ENCODE measurements around the gene PPM1B. TPM values are rescaled to one million over a fixed set of nuclear protein-coding genes. Genes with fewer than 3 reads are reported as not detected.

The PPM1B gene
- total RNA-seq, 1 donor from 2014 or later: 56.2 TPM

DNA sequence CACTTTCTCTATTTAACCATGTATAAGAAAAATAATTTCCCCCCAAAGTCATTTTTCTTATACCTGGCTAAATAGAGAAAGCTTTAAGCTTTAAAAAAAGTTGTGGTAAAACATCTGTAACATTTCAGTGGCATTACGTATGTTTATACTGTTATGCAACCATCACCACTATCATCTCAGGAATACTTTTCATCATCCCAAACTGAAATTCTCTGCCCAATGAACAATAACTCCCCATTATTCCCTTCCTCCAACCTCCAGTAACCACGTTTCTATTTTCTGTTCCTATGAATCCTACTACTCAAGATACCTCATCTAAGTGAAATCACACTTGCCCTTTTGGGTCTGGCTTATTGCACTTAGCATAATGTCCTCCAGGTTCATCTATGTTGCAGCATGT lies 104.9 kb downstream of the PPM1B start:
- Histone ChIP-seq H3K4me3 (no peak overlapping the region), H3K4me1 (no peaks in the 10 kb centered on the region), H3K27me3 (ENCODE audit: low read depth) (no peaks in the 10 kb centered on the region), H3K36me3 (no peaks in the 10 kb centered on the region), H3K9me3 (replicated peaks) (no peaks in the 10 kb centered on the region), H3K27ac (replicated peaks) (no peak overlapping the region)
- DNase-seq: no peak
- intact Hi-C loops (cut with micrococcal nuclease): no loop called here
- TF ChIP-seq, protein P1, sequence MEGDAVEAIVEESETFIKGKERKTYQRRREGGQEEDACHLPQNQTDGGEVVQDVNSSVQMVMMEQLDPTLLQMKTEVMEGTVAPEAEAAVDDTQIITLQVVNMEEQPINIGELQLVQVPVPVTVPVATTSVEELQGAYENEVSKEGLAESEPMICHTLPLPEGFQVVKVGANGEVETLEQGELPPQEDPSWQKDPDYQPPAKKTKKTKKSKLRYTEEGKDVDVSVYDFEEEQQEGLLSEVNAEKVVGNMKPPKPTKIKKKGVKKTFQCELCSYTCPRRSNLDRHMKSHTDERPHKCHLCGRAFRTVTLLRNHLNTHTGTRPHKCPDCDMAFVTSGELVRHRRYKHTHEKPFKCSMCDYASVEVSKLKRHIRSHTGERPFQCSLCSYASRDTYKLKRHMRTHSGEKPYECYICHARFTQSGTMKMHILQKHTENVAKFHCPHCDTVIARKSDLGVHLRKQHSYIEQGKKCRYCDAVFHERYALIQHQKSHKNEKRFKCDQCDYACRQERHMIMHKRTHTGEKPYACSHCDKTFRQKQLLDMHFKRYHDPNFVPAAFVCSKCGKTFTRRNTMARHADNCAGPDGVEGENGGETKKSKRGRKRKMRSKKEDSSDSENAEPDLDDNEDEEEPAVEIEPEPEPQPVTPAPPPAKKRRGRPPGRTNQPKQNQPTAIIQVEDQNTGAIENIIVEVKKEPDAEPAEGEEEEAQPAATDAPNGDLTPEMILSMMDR (IDR thresholded peaks at IDR 0.05; ENCODE audit: borderline replicate concordance): no peak

DNA sequence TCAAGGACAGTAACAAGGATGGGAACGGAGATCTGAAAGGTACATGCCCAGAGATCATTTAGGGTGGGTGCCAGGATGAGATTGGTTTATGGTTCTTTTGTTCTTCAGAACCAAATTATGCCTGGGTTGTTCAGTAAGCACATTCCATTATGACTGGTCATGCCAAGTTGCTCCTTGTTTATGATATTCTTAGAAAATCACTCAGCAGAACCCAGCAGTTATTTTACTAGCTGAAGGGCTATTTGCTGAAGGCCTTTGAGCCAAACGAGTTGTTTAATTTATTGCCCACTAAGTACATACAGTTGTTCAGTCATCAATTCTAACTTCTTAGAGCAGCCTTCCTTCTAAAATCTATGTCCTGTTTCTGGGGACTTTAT lies 107.2 kb downstream of the PPM1B start:
- no peaks in the 10 kb centered on the region for H3K4me1 ChIP-seq
- H3K4me3 ChIP-seq: no peak overlapping the region
- DNase-seq: no peak
- no peaks in the 10 kb centered on the region for H3K27me3 ChIP-seq (ENCODE audit: low read depth)
- H3K27ac ChIP-seq (replicated peaks): no peak overlapping the region
- no peaks in the 10 kb centered on the region for H3K9me3 ChIP-seq (replicated peaks)
- intact Hi-C loops (cut with micrococcal nuclease): no loop called here
- no peaks in the 10 kb centered on the region for H3K36me3 ChIP-seq
- TF ChIP-seq, protein P1 (IDR thresholded peaks at IDR 0.05; ENCODE audit: borderline replicate concordance): no peak

DNA sequence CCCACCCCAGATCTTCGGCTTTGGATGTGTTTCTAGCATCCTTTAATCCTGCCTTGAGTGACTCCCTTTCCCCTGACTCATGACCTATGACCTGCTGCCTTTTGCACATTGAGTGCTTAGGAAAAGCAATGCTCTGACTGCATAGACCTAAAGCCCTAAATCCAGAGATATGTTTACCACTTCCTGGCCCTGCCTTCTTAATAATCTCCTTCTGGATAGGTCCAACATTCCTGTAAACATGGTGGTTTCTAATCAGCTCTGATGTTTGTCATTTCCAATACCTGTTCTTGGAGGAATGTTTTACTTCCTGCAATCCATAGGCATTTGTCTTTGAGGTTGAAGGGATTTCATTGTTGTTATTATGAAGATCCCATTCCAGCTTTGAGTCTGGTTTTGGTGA lies 108.9 kb downstream of the PPM1B start:
- no peaks in the 10 kb centered on the region for H3K36me3 ChIP-seq
- no peak overlapping the region for H3K4me3 ChIP-seq
- H3K9me3 ChIP-seq (replicated peaks): no peaks in the 10 kb centered on the region
- TF ChIP-seq, protein P1 (IDR thresholded peaks at IDR 0.05; ENCODE audit: borderline replicate concordance): no peak
- H3K27ac ChIP-seq (replicated peaks): no peak overlapping the region
- DNase-seq: no peak
- intact Hi-C loops (cut with micrococcal nuclease): no loop called here
- H3K27me3 ChIP-seq (ENCODE audit: low read depth): no peaks in the 10 kb centered on the region
- no peaks in the 10 kb centered on the region for H3K4me1 ChIP-seq

DNA sequence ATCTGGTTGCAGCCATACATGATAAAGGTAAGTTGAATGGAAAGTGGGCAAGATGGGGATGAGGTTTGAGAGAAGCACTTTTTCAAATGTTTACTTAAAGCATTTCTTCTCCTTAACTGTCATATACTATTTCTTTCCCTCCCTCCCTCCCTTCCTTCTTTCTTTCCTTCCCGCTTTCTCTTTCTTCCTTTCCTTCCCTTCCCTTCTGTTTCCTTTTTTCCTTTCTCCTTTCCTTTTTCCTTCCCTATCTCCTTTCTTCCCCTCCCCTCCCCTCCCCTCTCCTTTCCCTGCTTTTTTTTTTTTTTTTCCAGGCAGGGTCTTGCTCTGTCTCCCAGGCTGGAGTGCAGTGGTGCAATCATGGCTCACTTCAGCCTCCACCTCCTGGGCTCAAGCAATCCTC lies 112.2 kb downstream of the PPM1B start:
- intact Hi-C loops (cut with micrococcal nuclease): no loop called here
- no peak for DNase-seq
- no peaks in the 10 kb centered on the region for H3K36me3 ChIP-seq
- no peaks in the 10 kb centered on the region for H3K9me3 ChIP-seq (replicated peaks)
- H3K27me3 ChIP-seq (ENCODE audit: low read depth): no peaks in the 10 kb centered on the region
- TF ChIP-seq, protein P1 (IDR thresholded peaks at IDR 0.05; ENCODE audit: borderline replicate concordance): no peak
- no peak overlapping the region for H3K4me3 ChIP-seq
- no peaks in the 10 kb centered on the region for H3K4me1 ChIP-seq
- H3K27ac ChIP-seq (replicated peaks): no peak overlapping the region

Other genes with a start within 250 kb of the PPM1B start
- 85.8 TPM for gene LRPPRC, start 172.9 kb upstream of the PPM1B start, total RNA-seq
- gene SLC3A1, start 106.6 kb downstream of the PPM1B start, total RNA-seq: not detected
- 86.1 TPM for gene PREPL, start 192.6 kb downstream of the PPM1B start, total RNA-seq
- 4.8 TPM for gene CAMKMT, start 193.1 kb downstream of the PPM1B start, total RNA-seq

All from left ventricle myocardium inferior (tissue), 1 donor.